Measurements from ENCODE around the gene ATXN7L2.

The ATXN7L2 gene

DNA sequence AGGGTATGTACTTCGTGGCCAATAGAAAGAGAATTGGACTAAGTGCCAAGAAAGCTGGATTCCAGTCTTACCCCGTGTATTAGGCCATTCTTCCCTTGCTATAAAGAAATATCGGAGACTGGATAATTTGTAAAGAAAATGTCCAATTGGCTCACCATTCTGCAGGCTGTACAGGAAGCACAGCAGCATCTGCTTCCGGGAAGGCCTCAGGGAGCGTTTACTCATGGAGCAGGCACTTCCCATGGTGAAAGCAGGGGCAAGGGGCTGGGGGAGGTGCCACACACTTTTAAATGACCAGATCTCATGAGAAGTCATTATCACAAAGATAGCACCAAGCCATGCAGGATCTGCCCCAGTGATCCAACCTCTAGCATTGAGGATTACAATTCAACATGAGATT, 33.6 kb downstream of the ATXN7L2 start:
- no peak overlapping the region for H3K4me2 ChIP-seq
- no peak for TF ChIP-seq Cebpa-rat (IDR thresholded peaks at IDR 0.05)
- H3K27me3 ChIP-seq: no peaks in the 10 kb centered on the region
- H4K20me1 ChIP-seq: no peaks in the 10 kb centered on the region
- no peaks in the 10 kb centered on the region for H3K36me3 ChIP-seq
- H3K4me3 ChIP-seq: no peak overlapping the region
- no peak overlapping the region for H3K27ac ChIP-seq
- H3K4me1 ChIP-seq: no peaks in the 10 kb centered on the region; a peak in 1 of 20 replicates
- H3K9me3 ChIP-seq (replicated peaks in 1 of 11): no peaks in the 10 kb centered on the region
- H3K9ac ChIP-seq: no peak overlapping the region

DNA sequence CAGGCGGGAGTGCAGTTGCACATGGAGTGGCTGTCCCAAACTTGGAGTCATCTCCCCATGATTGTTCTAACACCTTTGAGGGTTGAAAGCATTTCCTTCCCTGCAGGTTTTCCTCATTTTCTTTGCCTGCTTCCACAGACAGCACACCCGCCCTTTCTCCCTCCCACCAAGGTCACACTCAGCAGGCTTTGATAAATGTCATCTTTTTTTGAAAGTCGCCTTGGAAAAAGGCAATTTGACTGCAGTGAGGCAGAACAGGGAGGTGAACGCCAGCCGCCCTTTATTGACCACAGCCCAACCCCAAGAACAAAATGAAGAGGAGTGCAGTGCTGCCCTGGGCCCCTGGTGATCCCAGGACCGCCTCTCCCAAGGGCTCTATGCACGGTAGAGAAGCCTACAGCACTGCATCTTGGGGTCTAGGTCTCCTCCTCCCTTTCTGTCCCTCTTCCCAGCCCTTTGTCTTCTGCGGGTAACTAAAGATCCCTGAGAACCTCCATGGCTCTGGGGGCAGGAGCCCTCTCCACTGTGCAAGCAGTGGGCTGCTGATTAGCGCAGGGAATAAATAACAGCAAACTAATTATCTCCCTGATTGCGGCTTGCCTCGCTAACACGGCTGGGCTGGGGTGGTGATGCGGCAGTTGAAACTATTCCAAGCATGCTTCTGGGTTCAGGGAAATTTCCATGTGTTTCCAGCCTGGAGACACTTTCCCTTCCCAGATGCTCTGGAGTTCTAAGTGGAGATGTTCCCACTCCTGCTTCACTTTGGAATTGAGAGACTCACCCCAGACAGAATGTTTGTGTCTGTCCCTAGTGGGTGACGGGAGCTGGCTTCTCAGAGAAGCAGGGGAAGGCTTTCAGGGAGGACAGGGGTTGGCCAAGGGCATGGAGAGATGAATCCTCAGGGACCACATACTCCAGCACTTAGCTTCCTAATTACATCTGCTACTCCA, 37.6 kb downstream of the ATXN7L2 start:
- H3K27ac ChIP-seq: no peak overlapping the region
- no peaks in the 10 kb centered on the region for H3K36me3 ChIP-seq
- H3K4me1 ChIP-seq: no peaks in the 10 kb centered on the region; a peak in 1 of 20 replicates
- H3K4me2 ChIP-seq: no peak overlapping the region
- no peak overlapping the region for H3K4me3 ChIP-seq
- H3K27me3 ChIP-seq: no peaks in the 10 kb centered on the region
- no peak for TF ChIP-seq Cebpa-rat (IDR thresholded peaks at IDR 0.05)
- H3K9me3 ChIP-seq (replicated peaks in 1 of 11): no peaks in the 10 kb centered on the region
- no peaks in the 10 kb centered on the region for H4K20me1 ChIP-seq
- no peak overlapping the region for H3K9ac ChIP-seq

DNA sequence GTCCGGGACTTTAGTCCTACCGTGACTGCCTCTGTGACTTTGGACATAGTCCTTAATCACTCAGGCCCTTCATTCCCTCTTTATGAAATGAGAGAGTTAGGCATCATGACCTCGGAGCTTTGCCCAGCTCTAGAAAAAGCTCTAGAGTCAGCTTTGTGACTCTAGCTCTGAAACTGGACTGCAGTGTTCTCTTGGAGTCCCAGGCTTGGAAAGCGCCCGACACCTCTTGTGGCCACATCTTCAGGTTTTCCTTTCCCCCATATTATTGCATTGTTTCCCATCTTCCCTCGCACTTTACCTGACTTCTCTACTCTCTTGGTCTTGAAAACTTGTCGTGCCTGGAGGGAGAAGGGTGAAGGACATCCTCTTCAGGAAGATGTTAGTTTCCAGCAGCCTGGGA, 38.3 kb downstream of the ATXN7L2 start:
- Histone ChIP-seq H3K4me2 (no peak overlapping the region), H3K36me3 (no peaks in the 10 kb centered on the region), H4K20me1 (no peaks in the 10 kb centered on the region), H3K9me3 (replicated peaks in 1 of 11) (no peaks in the 10 kb centered on the region), H3K27me3 (no peaks in the 10 kb centered on the region), H3K4me1 (peaks cover 0 to 3% (median under 1%) of the 10 kb centered on the region in 10 experiments; a peak in 9 of 20 replicates), H3K27ac (no peak overlapping the region), H3K4me3 (no peak overlapping the region), H3K9ac (no peak overlapping the region)
- no peak for TF ChIP-seq Cebpa-rat (IDR thresholded peaks at IDR 0.05)

DNA sequence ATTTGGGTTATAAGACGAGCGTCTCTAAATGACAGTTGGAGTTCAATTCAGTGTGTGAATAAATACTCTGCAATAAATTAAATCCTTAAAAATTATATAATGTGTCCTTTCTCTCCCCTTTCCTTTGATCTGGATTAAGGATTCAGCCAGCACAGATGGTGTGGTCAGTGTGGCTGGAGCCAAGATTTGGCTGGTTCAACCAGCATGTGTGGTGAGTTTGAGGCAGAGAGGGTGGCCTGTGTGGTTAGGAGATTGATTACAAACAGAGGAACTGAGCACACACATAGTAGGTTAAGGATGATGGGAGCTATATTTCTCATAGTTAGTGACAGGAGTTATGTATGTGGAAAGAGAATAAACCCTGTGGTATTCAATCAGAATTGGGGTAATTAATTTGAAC, 40.0 kb downstream of the ATXN7L2 start:
- Histone ChIP-seq H3K27ac (no peak overlapping the region), H4K20me1 (no peaks in the 10 kb centered on the region), H3K4me1 (peaks cover 0 to 14% (median 8%) of the 10 kb centered on the region in 10 experiments; a peak in 11 of 20 replicates), H3K9ac (no peak overlapping the region), H3K9me3 (replicated peaks in 1 of 11) (no peaks in the 10 kb centered on the region), H3K4me2 (no peak overlapping the region), H3K27me3 (no peaks in the 10 kb centered on the region), H3K36me3 (no peaks in the 10 kb centered on the region), H3K4me3 (no peak overlapping the region)
- no peak for TF ChIP-seq Cebpa-rat (IDR thresholded peaks at IDR 0.05)

DNA sequence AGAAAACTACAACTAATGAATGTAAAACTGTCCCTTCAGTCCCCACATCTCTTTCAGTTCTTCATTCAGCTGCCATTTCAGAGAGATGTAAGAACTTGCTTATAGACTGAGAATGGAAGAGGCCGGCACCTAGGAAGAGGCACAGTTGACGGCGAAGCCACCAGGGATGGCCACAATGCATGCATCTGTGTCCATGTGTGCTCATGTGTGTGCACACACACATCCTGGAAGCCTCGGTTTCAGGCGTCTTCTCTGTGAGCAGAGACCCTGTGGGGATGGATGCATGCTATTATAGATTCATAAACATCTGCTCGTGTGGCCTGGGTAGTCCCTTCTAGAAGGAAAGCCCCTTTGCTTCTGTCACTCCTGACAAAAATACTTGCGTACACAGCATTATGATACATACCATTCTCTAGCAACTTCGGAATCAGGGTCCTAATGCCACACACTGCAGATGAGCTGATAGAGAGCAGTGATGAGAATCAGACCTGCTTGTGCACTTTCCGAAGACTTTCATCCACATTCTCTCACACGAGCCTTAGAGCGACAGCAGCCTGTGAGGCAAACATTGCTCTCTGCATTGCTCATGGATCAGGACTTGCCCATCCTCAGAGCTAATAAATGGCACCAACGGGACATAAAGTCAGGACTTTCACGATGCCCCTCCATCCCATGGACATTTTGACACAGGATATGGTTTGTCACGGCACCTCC, 43.5 kb downstream of the ATXN7L2 start:
- Histone ChIP-seq H3K27me3 (no peaks in the 10 kb centered on the region), H3K4me3 (no peak overlapping the region), H3K27ac (no peak overlapping the region), H3K36me3 (no peaks in the 10 kb centered on the region), H3K9me3 (replicated peaks in 1 of 11) (no peaks in the 10 kb centered on the region), H3K4me2 (peak overlapping the region in 6 of 11 experiments; percentile 12 to 39 (median 27); a peak in 9 of 22 replicates), H4K20me1 (no peaks in the 10 kb centered on the region), H3K9ac (no peak overlapping the region), H3K4me1 (peaks cover 6 to 49% (median 41%) of the 10 kb centered on the region in 10 experiments; a peak in 18 of 20 replicates)
- no peak for TF ChIP-seq Cebpa-rat (IDR thresholded peaks at IDR 0.05)

DNA sequence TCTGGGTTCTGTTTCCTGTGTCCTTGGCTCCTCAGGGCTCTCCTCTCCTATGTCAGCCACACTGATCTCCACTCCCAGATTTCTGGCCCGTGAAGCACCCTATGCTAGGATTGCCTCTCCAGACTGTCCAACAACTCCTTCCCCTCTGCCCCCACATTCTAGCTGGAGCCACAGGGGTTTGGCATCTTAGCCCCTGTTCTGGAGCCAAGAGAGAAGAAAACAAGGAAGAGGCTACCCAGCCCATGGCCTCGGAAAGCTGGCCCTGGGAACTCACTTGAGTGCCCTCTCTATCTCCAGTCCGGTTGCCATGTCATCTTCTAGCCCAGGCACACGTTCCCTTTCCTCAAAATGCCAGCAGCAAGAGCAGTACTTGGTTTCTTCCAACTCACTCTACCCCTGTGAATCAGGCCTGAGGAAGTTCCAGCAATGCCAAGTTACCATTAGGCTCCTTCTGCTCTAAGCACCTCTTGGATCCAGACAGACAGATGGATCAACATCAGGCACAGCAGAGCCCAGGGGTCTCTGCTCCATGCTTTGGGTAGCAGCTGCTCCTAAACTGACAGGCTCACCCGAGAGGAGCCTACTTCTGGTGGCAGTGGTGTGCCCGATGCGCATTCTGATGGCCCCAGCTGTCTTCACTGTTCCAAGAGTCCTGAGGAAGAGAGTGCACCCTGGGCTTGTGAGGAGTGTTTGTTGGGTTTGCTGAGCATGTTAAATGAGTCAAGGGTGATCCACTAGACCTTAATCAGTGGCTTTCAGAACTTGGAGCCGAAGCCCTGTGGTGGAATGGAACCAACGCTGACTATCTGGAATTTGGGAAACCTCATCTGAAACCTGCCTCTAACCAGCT, 44.4 kb downstream of the ATXN7L2 start:
- peaks cover 11 to 57% (median 46%) of the 10 kb centered on the region in 10 experiments; a peak in 19 of 20 replicates for H3K4me1 ChIP-seq
- no peak overlapping the region for H3K4me3 ChIP-seq
- no peak for TF ChIP-seq Cebpa-rat (IDR thresholded peaks at IDR 0.05)
- no peak overlapping the region for H3K27ac ChIP-seq
- H3K9me3 ChIP-seq (replicated peaks in 1 of 11): no peaks in the 10 kb centered on the region
- peak overlapping the region in 5 of 11 experiments; percentile 12 to 38 (median 22); a peak in 4 of 22 replicates for H3K4me2 ChIP-seq
- no peaks in the 10 kb centered on the region for H4K20me1 ChIP-seq
- H3K9ac ChIP-seq: no peak overlapping the region
- H3K36me3 ChIP-seq: no peaks in the 10 kb centered on the region
- no peaks in the 10 kb centered on the region for H3K27me3 ChIP-seq

DNA sequence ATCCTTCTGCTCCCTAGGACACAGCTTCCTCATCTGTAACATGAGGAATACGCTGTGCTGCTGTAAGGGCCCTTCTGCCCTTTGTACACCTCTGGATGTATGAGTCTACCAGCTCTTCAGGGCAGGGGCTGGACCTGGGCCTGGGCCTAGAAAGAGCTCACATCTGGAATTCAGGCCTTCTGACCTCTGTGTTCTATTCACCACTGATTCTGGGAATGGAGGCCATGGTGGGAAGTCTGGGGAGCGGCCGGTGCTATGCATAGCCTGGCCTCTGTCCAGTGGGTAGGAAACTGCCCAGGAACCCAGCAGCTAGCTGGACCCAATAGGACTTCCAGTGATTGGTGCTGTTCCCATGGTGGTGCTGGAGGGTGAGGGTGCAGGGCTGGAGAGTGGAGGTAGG, 45.0 kb downstream of the ATXN7L2 start:
- Histone ChIP-seq H3K4me3 (no peak overlapping the region), H4K20me1 (no peaks in the 10 kb centered on the region), H3K9me3 (replicated peaks in 1 of 11) (no peaks in the 10 kb centered on the region), H3K9ac (no peak overlapping the region), H3K27ac (no peak overlapping the region), H3K36me3 (no peaks in the 10 kb centered on the region), H3K4me1 (peaks cover 11 to 57% (median 46%) of the 10 kb centered on the region in 10 experiments; a peak in 19 of 20 replicates), H3K27me3 (no peaks in the 10 kb centered on the region), H3K4me2 (peak overlapping the region in 3 of 11 experiments; percentile 81 to 84 (median 82); a peak in 3 of 22 replicates)
- TF ChIP-seq Cebpa-rat (IDR thresholded peaks at IDR 0.05): no peak

DNA sequence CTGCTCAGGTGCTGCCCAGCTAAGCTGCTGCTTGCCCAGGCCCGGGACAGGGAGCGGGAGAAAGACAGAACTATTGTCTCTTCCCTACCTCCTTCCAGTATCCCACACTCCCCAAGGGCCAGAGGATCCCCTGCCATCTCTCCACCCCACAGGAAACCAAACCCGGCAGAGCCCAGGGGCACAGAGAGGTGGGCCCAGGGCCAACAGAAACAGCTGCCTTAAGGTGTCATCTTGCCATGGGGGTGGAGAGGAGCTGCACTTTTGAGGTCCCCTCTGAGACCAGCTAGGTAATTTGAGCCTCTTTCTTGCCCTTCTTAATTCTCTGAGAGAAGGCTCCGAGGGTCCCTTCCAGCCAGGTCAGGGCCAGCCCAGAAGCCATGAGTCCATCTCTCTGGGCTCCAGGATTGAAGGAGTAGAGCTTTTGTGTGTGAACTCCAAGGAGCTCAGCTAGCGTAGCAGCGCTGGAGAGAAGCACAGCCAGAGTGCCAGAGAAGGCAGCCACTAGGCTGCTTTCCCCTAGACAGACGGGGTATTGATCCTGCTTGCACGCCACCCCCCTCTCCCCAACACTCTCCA, 46.3 kb downstream of the ATXN7L2 start:
- Histone ChIP-seq H3K27me3 (no peaks in the 10 kb centered on the region), H3K4me1 (peaks cover 11 to 59% (median 47%) of the 10 kb centered on the region in 10 experiments; a peak in 19 of 20 replicates), H3K27ac (peak overlapping the region in 1 of 11 experiments; percentile 31; a peak in 2 of 22 replicates), H3K9me3 (replicated peaks in 1 of 11) (no peaks in the 10 kb centered on the region), H3K9ac (peak overlapping the region in 9 of 11 experiments; percentile 0 to 60 (median 42); a peak in 10 of 22 replicates), H4K20me1 (no peaks in the 10 kb centered on the region), H3K4me2 (peak overlapping the region in 9 of 11 experiments; percentile 48 to 86 (median 81); a peak in 18 of 22 replicates), H3K36me3 (no peaks in the 10 kb centered on the region), H3K4me3 (no peak overlapping the region; a peak in 1 of 20 replicates)
- no peak for TF ChIP-seq Cebpa-rat (IDR thresholded peaks at IDR 0.05)

Data from BLaER1 treated with 17β-estradiol and CSF1 and Interleukin-3, amounts not matched to agents 10 nM and 100 nM (cell line).